ENCODE results near the gene NES. TPM values are rescaled to one million over a fixed set of nuclear protein-coding genes. Genes with fewer than 3 reads are reported as not detected.
A peak's percentile ranks its signal among the peaks of the same experiment; 100 is the strongest.

NES gene
- polyA plus RNA-seq, 1 of the 3 experiments (the other 2 are of a cell fraction) = 15.8 TPM

GRCh38 chr1:156721131-156721530, 43.9 kb upstream of the NES start:
- H3K9me2 ChIP-seq = no peaks in the 10 kb centered on the region
- peaks cover 17 to 30% of the 10 kb centered on the region in 2 experiments for H3K4me1 ChIP-seq (ENCODE audit: control insufficient read depth in 1 of 2, insufficient read depth in 2 of 2, low read depth in 1 of 2, low read length in 1 of 2)
- no peak overlapping the region for H3K9ac ChIP-seq
- H3K4me2 ChIP-seq = no peak overlapping the region
- H2AFZ ChIP-seq (ENCODE audit: low read depth) = no peak overlapping the region
- H3K9me3 ChIP-seq = no peaks in the 10 kb centered on the region
- H3K79me2 ChIP-seq (ENCODE audit: insufficient read depth) = peaks cover 74% of the 10 kb centered on the region
- H3K36me3 ChIP-seq (replicated peaks in 1 of 2; ENCODE audit: control insufficient read depth in 1 of 2, insufficient read depth in 2 of 2, low read length in 1 of 2) = peaks cover 37 to 42% of the 10 kb centered on the region in 2 experiments
- no peak overlapping the region for H3K4me3 ChIP-seq (ENCODE audit: low read depth in 2 of 2, low read length in 1 of 2)
- peaks cover 8% of the 10 kb centered on the region for H3F3A ChIP-seq (replicated peaks; ENCODE audit: insufficient read depth)
- ChIA-PET CTCF (interaction anchor here (0.9 to 38.0 kb wide), 5 partner anchors 26 to 139 kb away, joined by 3 to 2702 read pairs (median 5); partner anchors contain the start of genes CRABP2, NES and NTRK1), POLR2A (interaction anchor here (0.8 to 1.7 kb wide), 3 partner anchors 10 to 32 kb away, joined by 3 to 8 read pairs (median 7); no protein-coding TSS in a partner anchor)
- WGBS (ENCODE audit: low lambda C conversion rate) = no CpG with 5 or more reads among the region's 2 CpGs
- H3K27ac ChIP-seq (ENCODE audit: low read depth in 2 of 2, low read length in 1 of 2) = peak overlapping the region in 1 of 2 experiments; percentile 24; a peak in 2 of 4 replicates
- H4K20me1 ChIP-seq (ENCODE audit: insufficient read depth) = peaks cover 32% of the 10 kb centered on the region
- TF ChIP-seq ZBTB33 (IDR thresholded peaks at IDR 0.05; ENCODE audit: borderline replicate concordance, low read depth) = no peak
- no peak for TF ChIP-seq USF2 (IDR thresholded peaks at IDR 0.05; ENCODE audit: borderline replicate concordance, low read depth, low read length)
- TF ChIP-seq PBX3 (IDR thresholded peaks at IDR 0.05) = no peak
- no peak for TF ChIP-seq FOXM1 (IDR thresholded peaks at IDR 0.05; ENCODE audit: low read depth)
- TF ChIP-seq CTCF (IDR thresholded peaks at IDR 0.05) = no peak
- no peak for TF ChIP-seq TEAD4 (IDR thresholded peaks at IDR 0.05; ENCODE audit: borderline replicate concordance, insufficient read depth)
- TF ChIP-seq NRF1 (IDR thresholded peaks at IDR 0.05; ENCODE audit: low read depth, low read length) = no peak
- no peak for TF ChIP-seq REST (IDR thresholded peaks at IDR 0.05; ENCODE audit: low read depth, low read length)
- TF ChIP-seq YY1 (IDR thresholded peaks at IDR 0.05; ENCODE audit: low read depth) = no peak
- TF ChIP-seq RXRA (IDR thresholded peaks at IDR 0.05; ENCODE audit: borderline replicate concordance, low read depth) = no peak
- no peak for TF ChIP-seq NFIC (IDR thresholded peaks at IDR 0.05; ENCODE audit: borderline replicate concordance)
- no peak for TF ChIP-seq FOXJ3 (CRISPR knock-in tag; IDR thresholded peaks at IDR 0.05)
- TF ChIP-seq CHD2 (IDR thresholded peaks at IDR 0.05; ENCODE audit: low read length, partially characterized antibody) = no peak
- DNase-seq = no peak
- no peaks in the 10 kb centered on the region for H3K27me3 ChIP-seq (ENCODE audit: insufficient read depth)

Measured in SK-N-SH (cell line).